ENCODE measurements around the gene AOPEP.

AOPEP gene

DNA sequence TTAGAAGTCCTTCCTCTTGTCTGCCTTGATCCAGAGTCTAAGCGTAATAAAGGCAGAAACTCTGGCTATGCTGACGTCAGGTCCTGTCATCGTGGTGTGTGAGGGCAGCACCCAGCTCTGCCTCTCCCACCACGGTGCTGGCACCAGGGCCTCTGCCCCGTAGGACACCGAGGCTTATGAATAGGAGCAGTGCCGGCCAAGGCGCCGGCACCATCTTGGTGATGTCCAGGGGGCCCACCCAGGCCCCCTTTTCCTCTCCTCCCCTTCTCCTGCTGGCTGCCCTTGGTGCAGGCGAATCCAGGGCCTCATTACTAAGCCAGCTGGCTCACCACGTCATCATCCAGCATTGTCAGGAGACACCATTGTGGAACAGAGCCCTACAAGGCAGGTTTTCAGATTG, 338.7 kb downstream of the AOPEP start:
- TF ChIP-seq, protein P1, sequence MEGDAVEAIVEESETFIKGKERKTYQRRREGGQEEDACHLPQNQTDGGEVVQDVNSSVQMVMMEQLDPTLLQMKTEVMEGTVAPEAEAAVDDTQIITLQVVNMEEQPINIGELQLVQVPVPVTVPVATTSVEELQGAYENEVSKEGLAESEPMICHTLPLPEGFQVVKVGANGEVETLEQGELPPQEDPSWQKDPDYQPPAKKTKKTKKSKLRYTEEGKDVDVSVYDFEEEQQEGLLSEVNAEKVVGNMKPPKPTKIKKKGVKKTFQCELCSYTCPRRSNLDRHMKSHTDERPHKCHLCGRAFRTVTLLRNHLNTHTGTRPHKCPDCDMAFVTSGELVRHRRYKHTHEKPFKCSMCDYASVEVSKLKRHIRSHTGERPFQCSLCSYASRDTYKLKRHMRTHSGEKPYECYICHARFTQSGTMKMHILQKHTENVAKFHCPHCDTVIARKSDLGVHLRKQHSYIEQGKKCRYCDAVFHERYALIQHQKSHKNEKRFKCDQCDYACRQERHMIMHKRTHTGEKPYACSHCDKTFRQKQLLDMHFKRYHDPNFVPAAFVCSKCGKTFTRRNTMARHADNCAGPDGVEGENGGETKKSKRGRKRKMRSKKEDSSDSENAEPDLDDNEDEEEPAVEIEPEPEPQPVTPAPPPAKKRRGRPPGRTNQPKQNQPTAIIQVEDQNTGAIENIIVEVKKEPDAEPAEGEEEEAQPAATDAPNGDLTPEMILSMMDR (conservative IDR thresholded peaks at IDR 0.05) = no peak
- TF ChIP-seq ZFX (IDR thresholded peaks at IDR 0.05) = no peak
- no peak overlapping the region for H3K27ac ChIP-seq

DNA sequence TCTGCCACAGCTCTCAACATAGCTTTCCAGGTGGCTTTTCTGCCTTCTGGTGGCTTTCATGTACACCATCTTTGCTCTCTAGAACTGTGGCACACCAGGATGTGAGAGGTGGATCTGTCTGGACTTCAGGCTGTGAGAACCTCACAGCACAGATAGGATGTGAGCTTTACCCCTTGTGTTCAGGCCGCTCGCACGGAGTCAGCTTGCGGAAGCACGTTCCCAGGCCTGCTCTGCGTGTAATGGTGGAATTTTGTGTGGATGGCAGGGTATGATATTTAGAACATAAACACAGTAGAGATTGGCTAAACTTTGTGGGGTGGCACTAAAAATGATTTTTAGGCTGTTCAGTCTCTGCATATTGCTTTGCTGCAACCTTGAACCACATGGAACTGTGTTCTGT, 340.6 kb downstream of the AOPEP start:
- no peak overlapping the region for H3K27ac ChIP-seq
- TF ChIP-seq ZFX (IDR thresholded peaks at IDR 0.05) = no peak
- TF ChIP-seq, protein P1 (conservative IDR thresholded peaks at IDR 0.05) = no peak

DNA sequence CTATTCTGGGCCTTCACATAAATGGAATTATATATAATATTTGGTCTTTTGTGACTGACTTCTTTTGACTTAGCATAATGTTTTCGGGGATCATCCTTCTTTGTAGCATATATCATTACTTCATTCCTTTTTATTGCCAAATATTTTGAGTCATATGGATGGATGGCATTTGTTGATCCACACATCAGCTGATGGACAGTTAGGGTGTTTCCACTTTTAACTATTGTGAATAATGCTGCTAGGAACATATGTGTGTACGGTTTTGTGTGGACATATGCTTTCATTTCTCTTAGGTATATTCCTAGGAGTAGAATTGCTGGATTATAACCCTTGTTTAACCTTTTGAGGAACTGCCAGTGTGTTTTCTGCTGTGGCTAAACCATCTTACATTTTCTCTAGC, 341.4 kb downstream of the AOPEP start:
- TF ChIP-seq, protein P1 (conservative IDR thresholded peaks at IDR 0.05) = no peak
- no peak for TF ChIP-seq ZFX (IDR thresholded peaks at IDR 0.05)
- H3K27ac ChIP-seq = no peak overlapping the region

DNA sequence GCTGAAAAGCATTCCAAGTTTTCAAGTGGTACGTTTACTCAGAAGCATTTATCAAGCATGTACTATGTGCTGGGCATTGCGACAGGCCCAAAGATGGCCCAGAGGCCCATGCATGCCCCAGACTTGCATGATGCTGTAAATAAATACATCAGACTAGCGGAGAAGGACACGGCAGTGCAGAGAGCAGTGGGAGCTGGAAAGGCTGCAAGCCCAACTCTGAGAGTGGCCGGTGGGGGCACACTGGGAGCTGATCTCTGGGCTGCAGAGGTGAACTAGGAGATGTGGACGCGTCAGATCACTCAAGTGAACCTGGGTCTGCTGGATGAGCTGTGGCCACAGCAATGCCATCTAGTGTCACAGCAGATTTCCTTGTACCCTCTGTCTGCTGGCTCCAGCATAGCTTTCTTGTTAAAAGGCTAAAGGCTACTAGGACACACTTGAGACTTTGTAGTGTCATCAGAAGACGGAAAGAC, 344.1 kb downstream of the AOPEP start:
- H3K27ac ChIP-seq = no peak overlapping the region
- TF ChIP-seq, protein P1 (conservative IDR thresholded peaks at IDR 0.05) = no peak; the same call in 1 of the 2 replicates
- no peak for TF ChIP-seq ZFX (IDR thresholded peaks at IDR 0.05)

DNA sequence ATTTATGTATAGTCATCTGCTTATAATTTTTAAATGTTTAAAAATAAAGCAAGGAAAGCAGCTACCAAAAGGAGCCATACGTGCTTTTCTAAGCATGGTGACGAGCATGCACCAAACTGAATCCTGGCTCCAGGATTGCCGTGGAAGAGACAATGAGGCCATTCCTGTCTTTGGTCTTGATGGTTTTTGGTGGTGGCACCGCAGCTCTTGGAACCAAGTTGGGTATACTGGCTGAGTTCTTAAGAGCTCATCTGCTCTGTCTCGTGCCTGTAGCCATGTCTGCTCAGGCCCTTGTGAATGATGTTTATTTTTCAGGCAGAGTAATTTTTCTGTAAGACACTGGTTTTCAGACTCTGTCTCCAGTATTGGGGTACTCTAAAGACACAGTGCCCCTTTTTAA, 345.0 kb downstream of the AOPEP start:
- H3K27ac ChIP-seq = no peak overlapping the region

DNA sequence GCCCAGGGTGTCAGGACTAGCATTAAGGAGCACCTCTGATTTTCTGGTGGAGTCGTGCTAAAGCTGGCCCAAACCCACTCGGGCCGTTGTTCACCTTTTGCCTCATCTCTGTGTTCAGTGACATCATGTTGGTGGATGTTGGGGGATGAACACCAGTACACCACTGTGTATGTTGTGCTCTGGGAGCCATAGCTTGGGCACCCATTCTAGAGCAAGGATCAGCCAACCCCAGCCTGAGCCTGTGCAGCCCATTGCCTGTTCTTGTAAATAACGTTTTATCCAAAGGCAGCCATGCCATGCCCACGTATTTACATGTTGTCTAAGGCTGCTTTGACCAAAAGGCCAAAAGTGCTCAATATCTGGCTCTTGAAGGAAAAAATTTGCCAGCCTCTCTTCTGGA, 345.4 kb downstream of the AOPEP start:
- no peak for TF ChIP-seq ZFX (IDR thresholded peaks at IDR 0.05)
- H3K27ac ChIP-seq = no peak overlapping the region

More for the DNA sequence above, 345.0 kb downstream of the AOPEP start:
- no peak for TF ChIP-seq ZFX (IDR thresholded peaks at IDR 0.05)
- TF ChIP-seq, protein P1 (conservative IDR thresholded peaks at IDR 0.05) = no peak

DNA sequence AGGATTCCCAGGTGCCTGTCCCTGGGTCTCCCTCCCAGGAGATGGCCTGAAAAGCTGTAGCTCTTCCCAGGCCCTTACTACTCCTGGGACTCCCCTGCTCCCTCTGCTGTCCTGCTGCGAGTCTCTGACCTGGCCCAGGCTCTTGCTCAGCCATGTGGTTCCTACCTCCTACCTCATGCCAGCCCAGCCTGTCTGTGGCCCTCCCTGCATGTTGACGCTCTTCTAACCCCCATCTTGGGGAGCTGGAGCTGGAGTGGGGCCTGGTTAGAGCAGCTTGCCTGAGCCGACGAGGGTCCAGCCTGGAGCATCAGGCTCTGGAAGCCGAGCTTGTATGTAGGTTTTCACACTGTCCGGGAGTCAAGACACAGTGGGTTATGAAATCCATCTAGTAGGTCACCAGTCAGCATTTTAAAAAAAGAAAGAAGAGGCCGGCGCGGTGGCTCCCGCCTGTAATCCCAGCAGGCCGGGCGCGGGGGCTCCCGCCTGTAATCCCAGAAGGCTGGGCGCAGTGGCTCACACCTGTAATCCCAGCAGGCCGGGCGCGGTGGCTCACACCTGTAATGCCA, 346.6 kb downstream of the AOPEP start:
- no peak overlapping the region for H3K27ac ChIP-seq
- TF ChIP-seq, protein P1 (conservative IDR thresholded peaks at IDR 0.05) = no peak; the same call in 1 of the 2 replicates

DNA sequence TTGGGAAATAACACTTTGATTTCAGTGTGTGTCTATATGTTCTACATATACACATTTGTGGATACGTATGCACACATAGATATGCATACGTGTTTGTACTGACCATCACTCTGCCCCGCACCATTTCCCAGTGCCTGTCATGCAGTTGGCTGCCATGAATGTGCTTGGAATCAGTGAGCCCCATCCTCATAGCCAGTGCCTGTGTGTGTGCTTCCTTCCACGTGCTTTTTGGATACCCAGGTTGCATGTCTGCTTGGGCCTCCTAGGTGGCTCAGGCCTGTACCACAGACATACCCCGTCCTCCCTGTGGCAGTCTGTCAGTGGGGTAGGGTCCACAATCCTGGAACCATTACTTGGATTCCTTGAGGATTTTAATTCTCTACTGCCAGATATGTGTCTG, 347.4 kb downstream of the AOPEP start:
- TF ChIP-seq ZFX (IDR thresholded peaks at IDR 0.05) = no peak
- TF ChIP-seq, protein P1 (conservative IDR thresholded peaks at IDR 0.05) = no peak
- no peak overlapping the region for H3K27ac ChIP-seq
